ENCODE results near the gene FLRT2.

FLRT2 gene

DNA sequence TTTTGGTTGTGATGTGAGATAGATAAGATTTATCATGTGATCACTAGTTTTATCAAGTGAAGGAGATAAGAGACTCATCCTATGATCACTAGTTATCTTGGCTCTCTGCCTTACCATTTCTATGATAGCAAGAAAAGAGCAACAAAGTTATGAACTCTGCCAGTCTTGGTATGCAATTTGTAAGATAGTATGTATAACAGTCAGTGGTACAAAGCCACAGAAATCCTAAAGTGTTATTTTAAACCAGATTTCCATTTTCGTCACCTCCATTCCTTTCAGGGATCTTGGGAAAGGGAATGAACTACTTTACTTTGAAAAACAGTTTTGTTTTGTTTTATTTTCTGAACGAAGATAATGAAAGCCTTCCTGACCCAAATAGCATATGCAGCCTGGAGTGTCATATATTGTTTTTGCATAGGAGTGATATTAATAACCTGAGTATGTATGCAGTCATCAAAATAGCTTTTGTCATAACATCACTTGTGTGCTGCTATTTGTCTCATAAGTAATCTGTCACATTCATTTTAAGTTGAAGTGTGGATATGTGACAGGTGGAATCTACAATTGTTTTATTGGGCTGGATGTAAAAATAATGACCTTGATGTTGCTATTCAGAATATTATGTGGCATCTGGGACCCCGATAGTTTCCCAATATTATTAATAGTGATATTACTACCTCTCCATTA lies 35.0 kb downstream of the FLRT2 start:
- no peak for DNase-seq (ENCODE audit: low read depth in 2 of 2)

GRCh38 chr14:85565862-85566296 lies 35.9 kb downstream of the FLRT2 start:
- no peak for DNase-seq (ENCODE audit: low read depth in 2 of 2)

- DNase-seq (ENCODE audit: low read depth in 2 of 2) = no peak
Observed at GRCh38 chr14:85566603-85567002, 36.7 kb downstream of the FLRT2 start.

- no peak for DNase-seq (ENCODE audit: low read depth in 2 of 2)
Observed at GRCh38 chr14:85572011-85572410, 42.1 kb downstream of the FLRT2 start.

GRCh38 chr14:85572845-85573244 lies 42.9 kb downstream of the FLRT2 start:
- DNase-seq (ENCODE audit: low read depth in 2 of 2) = no peak

DNA sequence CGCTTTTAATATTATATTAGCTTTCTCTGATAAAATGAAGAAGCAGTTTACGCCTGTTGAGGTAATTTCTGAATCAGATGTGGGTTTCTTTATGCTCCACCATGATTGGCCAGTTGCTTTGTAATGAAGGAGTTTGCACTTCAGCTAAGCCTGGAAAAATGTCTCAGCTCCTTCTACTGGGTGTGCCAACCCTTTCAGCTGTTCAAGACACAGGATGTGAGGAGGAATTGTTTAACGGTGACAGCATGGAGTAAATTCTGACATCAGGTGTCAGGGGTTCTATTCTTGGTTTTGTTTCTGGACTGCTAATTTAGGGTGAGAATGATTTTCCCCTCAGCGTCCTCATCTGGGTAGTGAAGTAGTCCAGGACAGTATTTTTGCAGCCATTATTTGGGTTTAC lies 43.5 kb downstream of the FLRT2 start:
- no peak for DNase-seq (ENCODE audit: low read depth in 2 of 2)

DNA sequence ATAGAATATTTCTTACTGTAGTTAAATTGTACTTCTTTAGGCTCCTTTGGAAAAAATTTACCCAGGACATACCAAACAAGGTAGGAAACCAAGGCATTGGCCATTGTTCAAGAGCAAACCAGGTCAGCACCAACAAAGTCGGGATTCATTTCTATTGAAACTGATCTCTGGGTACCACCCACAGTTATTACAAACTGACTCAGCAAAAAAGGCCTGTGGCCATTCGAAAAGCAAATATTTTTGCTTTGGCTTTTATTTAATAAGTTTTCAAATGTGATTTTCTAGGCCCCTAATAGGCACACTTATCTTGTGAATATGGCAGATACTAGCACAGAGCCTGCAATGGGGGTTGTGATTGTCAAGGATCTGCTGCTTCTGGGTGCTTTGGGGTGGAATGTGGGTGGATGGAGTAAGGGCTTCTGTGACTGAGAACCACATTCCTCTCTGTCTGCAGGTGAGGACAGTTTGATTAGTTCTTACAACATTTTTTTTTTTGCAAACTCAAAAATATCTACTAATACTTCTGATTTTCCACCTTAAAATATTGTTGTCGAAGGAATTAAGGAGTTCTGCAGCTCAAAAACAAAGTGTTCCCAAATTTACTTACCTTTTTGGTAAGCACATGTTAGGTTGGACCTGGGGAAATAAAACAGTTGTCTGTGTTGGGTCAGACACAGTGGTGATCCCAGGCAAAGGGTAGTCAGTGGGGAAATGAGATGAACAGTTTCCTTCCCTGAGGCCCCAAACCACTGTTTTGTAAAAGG lies 45.1 kb downstream of the FLRT2 start:
- DNase-seq (ENCODE audit: low read depth in 2 of 2) = no peak

DNA sequence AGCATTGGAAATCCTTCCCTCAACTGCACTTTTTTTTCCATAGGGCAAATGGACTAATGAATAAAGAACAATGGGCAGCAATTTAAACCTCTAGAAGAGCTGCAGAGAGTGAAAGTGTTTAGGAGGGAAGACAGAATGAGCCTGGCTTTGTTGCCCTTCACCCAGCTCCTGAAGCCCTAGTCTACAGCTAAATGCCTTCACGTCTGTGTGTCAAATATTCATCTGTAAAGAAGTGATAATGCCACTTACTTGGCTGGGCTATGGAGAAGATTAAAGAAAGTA lies 45.6 kb downstream of the FLRT2 start:
- DNase-seq (ENCODE audit: low read depth in 2 of 2) = no peak

DNA sequence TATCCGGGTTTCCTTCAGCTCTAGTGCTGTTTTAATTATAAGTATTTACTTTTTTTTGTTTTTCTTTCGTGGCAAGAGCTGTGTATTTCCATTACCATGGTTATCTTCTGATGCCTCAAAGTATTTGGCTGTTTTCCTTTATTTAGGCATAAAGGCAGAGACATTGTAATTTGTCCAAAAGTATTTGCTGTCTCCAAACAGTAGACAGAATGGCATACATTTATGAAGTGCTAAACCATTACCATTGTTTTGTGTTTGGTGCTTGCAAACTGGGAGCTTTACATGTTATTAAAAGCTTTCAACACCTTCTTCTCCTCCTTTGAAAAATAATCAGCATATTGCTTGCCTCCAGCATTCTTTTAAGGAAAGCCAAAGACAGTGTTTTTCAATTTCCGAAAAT lies 46.3 kb downstream of the FLRT2 start:
- DNase-seq (ENCODE audit: low read depth in 2 of 2) = no peak

DNA sequence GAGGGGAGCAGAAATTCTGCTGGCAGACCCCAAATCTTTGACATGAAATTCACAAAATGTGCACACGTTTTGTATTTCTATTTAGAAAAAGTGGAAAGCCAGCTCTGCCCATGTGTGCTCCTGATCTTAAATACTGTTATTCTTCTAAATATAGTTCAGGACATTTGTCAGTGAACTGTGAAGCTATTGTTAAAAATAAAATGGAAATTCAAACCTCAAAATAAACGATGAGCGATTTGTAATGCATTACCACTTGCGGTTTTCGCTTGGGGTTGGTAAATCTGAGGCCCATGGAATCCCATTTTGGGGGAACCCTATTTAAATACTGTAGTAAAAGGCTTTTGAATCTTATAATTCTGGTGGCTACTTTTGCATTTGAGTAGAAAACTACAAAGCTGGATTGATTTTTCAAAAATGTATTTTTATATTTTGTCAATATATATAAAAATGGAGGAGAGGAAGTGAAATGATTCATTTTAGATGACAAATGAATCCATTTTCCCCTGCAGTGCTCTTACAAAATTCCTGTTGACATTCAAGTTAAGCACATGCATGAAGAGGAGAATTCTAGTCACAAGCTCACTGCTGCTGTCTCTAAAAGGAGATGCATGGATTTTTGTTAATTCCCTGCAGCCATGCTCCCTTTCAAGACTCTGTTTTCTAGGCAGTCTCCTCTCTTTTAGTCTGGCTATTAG lies 47.1 kb downstream of the FLRT2 start:
- DNase-seq (ENCODE audit: low read depth in 2 of 2) = no peak

DNA sequence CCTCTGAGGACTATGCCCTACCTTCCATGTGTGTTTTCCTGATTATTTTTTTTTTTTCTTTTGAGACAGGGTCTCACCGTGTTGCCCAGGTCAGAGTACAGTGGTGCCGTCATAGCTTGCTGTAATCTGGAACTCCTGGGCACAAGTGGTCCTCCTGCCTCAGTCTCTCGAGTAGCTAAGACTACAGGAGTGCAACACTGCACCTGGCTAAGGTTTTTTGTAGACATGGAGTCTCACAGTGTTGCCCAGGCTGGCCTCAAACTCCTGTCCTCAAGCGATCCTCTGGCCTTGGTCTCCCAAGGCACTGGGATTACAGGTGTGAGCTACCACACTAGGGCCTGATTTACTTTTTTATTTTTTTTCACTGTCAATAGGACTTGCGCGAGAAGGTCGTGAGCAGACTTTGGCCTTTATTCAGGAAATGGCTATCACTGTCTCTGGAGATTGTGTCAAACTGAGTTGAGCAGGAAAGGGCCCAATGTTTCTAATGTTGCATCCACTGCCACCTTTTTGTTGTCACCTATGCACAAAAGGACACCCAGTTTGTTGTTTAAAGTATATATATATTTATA lies 47.7 kb downstream of the FLRT2 start:
- DNase-seq (ENCODE audit: low read depth in 2 of 2) = no peak

DNA sequence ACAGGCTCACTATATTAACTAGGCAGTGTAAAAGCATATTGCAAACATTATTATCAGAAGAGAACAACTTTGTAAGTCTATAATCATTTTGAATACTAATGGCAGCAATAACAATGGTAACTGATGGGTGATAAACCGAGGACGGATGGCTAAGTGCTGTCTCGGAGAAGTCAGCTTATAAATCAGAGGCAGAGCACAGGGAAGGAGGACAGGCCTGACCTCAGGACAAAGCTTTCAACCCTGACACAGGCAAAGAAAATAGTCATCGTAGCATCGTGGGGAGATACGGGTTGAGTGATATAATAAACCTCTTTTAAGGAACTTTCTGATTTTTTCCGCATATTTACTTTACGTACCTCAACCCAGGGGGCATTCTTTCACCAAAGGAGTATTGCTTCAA lies 48.4 kb downstream of the FLRT2 start:
- DNase-seq (ENCODE audit: low read depth in 2 of 2) = no peak

- DNase-seq (ENCODE audit: low read depth in 2 of 2) = no peak
Observed at GRCh38 chr14:85578930-85579329, 49.0 kb downstream of the FLRT2 start.

DNA sequence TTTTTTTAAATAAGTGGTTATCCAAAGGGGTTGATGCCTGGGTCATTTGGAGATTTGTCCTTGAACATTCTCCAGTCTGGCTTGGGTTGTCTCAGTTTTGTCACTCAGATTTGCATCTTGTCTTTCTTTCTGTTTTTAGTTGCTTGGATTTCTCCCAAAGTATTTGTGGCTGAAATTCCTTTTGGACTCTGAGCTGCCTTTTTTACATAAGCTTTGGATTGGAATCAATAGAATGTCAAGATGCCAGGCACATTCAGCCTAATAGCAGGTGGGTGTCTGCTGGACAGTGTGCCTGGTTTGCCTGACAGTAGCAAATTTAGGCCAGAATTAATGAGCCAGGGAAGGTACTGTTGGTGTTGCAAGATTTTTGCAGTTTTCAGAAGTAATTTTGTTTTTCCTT lies 50.0 kb downstream of the FLRT2 start:
- no peak for DNase-seq (ENCODE audit: low read depth in 2 of 2)

- no peak for DNase-seq (ENCODE audit: low read depth in 2 of 2)
Observed at GRCh38 chr14:85580536-85581140, 50.7 kb downstream of the FLRT2 start.

DNA sequence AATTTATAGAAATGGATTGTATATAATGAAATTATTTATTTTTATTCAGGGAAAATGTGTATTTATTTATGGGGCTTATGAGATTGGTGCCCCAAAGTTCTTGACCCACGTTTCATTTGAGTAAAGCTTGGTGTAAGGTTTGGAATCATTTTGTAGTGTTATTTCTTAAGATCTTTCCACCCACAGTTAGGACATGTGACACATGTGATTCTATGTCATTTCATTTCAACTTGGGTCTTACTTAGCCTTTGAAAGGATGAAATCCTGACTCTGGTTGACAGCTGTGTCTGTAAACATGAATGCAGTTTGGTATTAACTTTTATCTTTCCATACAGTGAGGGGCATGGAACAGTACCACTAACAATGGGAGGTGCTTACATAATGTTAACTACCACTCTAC lies 51.7 kb downstream of the FLRT2 start:
- no peak for DNase-seq (ENCODE audit: low read depth in 2 of 2)

DNA sequence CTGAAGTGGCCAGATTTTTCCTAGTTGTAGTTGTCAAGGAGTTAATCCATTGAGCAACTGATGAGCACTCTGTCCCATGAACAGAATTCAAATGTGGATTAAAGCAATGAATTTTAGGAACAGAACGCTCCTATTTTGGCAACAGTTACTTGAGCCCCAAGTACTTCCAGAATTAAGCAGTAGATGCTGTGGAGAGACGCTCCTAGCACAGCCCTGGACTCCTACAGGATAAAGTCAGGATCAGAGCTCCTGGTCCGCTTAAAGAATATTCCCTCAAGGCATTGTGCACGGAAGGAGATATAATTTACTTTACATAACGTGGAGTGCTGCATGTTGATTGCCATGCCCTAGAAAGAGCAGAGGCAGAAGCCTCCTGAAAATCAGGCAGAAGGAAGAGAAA lies 53.4 kb downstream of the FLRT2 start:
- no peak for DNase-seq (ENCODE audit: low read depth in 2 of 2)

GRCh38 chr14:85584481-85584880 lies 54.5 kb downstream of the FLRT2 start:
- DNase-seq (ENCODE audit: low read depth in 2 of 2) = no peak

- DNase-seq (ENCODE audit: low read depth in 2 of 2) = no peak
Observed at GRCh38 chr14:85587151-85587711, 57.3 kb downstream of the FLRT2 start.

- no peak for DNase-seq (ENCODE audit: low read depth in 2 of 2)
Observed at GRCh38 chr14:85590784-85591183, 60.8 kb downstream of the FLRT2 start.

DNA sequence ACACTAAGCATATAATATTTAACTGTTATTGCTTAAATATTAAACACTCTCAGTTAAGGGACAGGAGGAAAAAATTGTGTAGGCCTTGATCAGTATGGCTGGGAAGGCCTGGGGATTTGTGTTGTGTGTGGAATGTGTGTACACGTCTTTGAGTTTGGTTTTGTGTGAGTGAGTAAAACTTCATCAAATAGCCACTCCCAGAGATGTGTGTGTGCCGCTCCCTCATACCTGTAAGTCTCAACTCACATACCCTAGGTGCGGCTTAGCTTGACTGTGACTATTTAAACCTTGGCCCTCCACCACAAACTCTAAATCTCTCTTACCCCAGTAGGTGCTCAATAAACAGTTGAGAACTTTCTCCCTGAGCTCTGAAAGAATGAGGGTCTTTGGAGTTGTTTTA lies 64.3 kb downstream of the FLRT2 start:
- DNase-seq (ENCODE audit: low read depth in 2 of 2) = no peak

GRCh38 chr14:85595981-85596380 lies 66.0 kb downstream of the FLRT2 start:
- no peak for DNase-seq (ENCODE audit: low read depth in 2 of 2)

Data from stimulated activated CD8-positive, alpha-beta memory T cell treated with anti-CD3 and anti-CD28 coated beads, Interleukin-7, amount 100 ng/mL, for 4 hours (primary cell).